ENCODE results near the gene KCNQ5.

Gene KCNQ5

DNA sequence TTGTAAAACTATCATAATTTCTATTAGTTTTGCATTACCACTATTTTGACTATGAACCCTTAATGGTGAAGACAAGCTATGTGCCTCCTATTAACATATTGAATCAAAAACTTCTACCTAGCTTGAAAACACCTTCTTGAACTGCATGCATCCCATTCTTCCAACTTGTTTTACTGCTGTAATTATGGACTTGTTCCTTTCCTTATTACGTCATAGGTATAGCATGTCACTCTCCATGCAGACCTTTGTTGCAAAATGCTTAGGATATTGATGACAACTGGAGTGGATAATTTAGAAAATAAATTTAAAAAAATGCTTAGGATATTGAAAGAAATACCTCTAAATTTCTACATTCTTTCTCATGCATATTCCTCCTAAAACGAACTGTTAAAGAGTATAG is 219.3 kb downstream of the KCNQ5 start:
- no peak overlapping the region for H3K27ac ChIP-seq (ENCODE audit: low read depth, low read length)
- no peak overlapping the region for H3K4me3 ChIP-seq (ENCODE audit: low read length)
- no peaks in the 10 kb centered on the region for H3F3A ChIP-seq (ENCODE audit: control insufficient read depth, insufficient read depth)
- no peaks in the 10 kb centered on the region for H3K27me3 ChIP-seq (ENCODE audit: control insufficient read depth, low read length)
- no peak overlapping the region for H3K4me2 ChIP-seq (ENCODE audit: low read length)
- peaks cover 63% of the 10 kb centered on the region for H3K79me2 ChIP-seq (ENCODE audit: control insufficient read depth, low read length)
- no peaks in the 10 kb centered on the region for H3K9me3 ChIP-seq (ENCODE audit: control insufficient read depth, insufficient read depth, low read length)
- no peaks in the 10 kb centered on the region for H3K36me3 ChIP-seq (ENCODE audit: control insufficient read depth, low read length)
- TF ChIP-seq CTCF (IDR thresholded peaks at IDR 0.05; ENCODE audit: low read depth, low read length, poor library complexity, severe bottlenecking) (no peak), EZH2phosphoT487 (IDR thresholded peaks at IDR 0.05; ENCODE audit: borderline replicate concordance, low read length) (no peak)
- H4K20me1 ChIP-seq (ENCODE audit: control insufficient read depth, insufficient read depth, low read depth, low read length): no peaks in the 10 kb centered on the region
- no peaks in the 10 kb centered on the region for H3K4me1 ChIP-seq (ENCODE audit: control insufficient read depth, low read length)
- H3K9me2 ChIP-seq (replicated peaks; ENCODE audit: control insufficient read depth, low read length): no peaks in the 10 kb centered on the region

DNA sequence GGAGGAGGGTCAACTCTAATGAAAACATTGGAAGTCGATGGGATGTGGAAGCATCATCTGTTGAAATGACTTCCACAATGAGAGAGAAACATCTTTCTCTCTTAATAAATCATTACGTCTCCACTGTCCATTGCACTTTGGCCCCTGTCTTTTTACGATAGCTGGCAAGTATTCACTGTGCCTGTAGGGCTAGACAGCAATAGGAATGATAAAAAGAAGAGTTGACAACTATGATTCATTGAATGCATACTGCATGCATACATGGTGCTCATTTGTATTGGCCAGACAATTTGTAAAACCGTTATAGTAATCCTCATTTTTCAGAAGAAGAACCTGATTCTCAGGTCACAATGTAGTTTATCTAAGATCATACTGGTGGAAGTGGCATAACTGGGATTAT is 220.3 kb downstream of the KCNQ5 start:
- no peak overlapping the region for H3K4me2 ChIP-seq (ENCODE audit: low read length)
- no peak overlapping the region for H3K27ac ChIP-seq (ENCODE audit: low read depth, low read length)
- no peaks in the 10 kb centered on the region for H4K20me1 ChIP-seq (ENCODE audit: control insufficient read depth, insufficient read depth, low read depth, low read length)
- no peaks in the 10 kb centered on the region for H3K9me3 ChIP-seq (ENCODE audit: control insufficient read depth, insufficient read depth, low read length)
- no peaks in the 10 kb centered on the region for H3K9me2 ChIP-seq (replicated peaks; ENCODE audit: control insufficient read depth, low read length)
- TF ChIP-seq CTCF (IDR thresholded peaks at IDR 0.05; ENCODE audit: low read depth, low read length, poor library complexity, severe bottlenecking): no peak
- TF ChIP-seq EZH2phosphoT487 (IDR thresholded peaks at IDR 0.05; ENCODE audit: borderline replicate concordance, low read length): no peak
- no peaks in the 10 kb centered on the region for H3K27me3 ChIP-seq (ENCODE audit: control insufficient read depth, low read length)
- H3F3A ChIP-seq (ENCODE audit: control insufficient read depth, insufficient read depth): no peaks in the 10 kb centered on the region
- H3K36me3 ChIP-seq (ENCODE audit: control insufficient read depth, low read length): no peaks in the 10 kb centered on the region
- H3K4me1 ChIP-seq (ENCODE audit: control insufficient read depth, low read length): no peaks in the 10 kb centered on the region
- H3K79me2 ChIP-seq (ENCODE audit: control insufficient read depth, low read length): peaks cover 64% of the 10 kb centered on the region
- no peak overlapping the region for H3K4me3 ChIP-seq (ENCODE audit: low read length)

DNA sequence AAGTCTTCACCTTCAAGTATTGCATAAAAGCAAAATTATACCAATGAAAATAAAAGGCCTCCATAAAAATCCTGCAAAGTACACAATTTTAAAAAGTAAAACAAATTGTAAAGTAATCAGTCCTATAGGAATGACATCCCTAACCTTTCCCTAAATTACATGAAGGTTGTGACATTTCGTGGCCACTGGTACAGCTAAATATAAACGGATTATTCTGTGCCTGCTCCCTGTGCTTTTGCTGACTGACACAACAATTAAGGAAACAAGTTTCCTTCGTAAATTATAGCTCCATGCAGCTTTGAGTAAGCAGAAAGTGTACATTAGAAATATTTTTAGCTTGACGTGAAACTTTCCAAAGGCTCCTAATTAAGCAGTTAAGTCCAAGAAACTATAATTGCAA is 222.8 kb downstream of the KCNQ5 start:
- Histone ChIP-seq H3K27me3 (ENCODE audit: control insufficient read depth, low read length) (no peaks in the 10 kb centered on the region), H3K9me2 (replicated peaks; ENCODE audit: control insufficient read depth, low read length) (no peaks in the 10 kb centered on the region), H3K9me3 (ENCODE audit: control insufficient read depth, insufficient read depth, low read length) (no peaks in the 10 kb centered on the region), H3K79me2 (ENCODE audit: control insufficient read depth, low read length) (peaks cover 59% of the 10 kb centered on the region), H3F3A (ENCODE audit: control insufficient read depth, insufficient read depth) (no peaks in the 10 kb centered on the region), H3K36me3 (ENCODE audit: control insufficient read depth, low read length) (no peaks in the 10 kb centered on the region), H3K27ac (ENCODE audit: low read depth, low read length) (no peak overlapping the region), H3K4me2 (ENCODE audit: low read length) (no peak overlapping the region), H3K4me1 (ENCODE audit: control insufficient read depth, low read length) (no peaks in the 10 kb centered on the region), H3K4me3 (ENCODE audit: low read length) (no peak overlapping the region), H4K20me1 (ENCODE audit: control insufficient read depth, insufficient read depth, low read depth, low read length) (no peaks in the 10 kb centered on the region)
- TF ChIP-seq EZH2phosphoT487 (IDR thresholded peaks at IDR 0.05; ENCODE audit: borderline replicate concordance, low read length): no peak
- TF ChIP-seq CTCF (IDR thresholded peaks at IDR 0.05; ENCODE audit: low read depth, low read length, poor library complexity, severe bottlenecking): no peak

GRCh38 chr6:72849346-72849745 is 227.5 kb downstream of the KCNQ5 start:
- Histone ChIP-seq H3K27me3 (ENCODE audit: control insufficient read depth, low read length) (no peaks in the 10 kb centered on the region), H3K9me3 (ENCODE audit: control insufficient read depth, insufficient read depth, low read length) (no peaks in the 10 kb centered on the region), H3K79me2 (ENCODE audit: control insufficient read depth, low read length) (peaks cover 36% of the 10 kb centered on the region), H3F3A (ENCODE audit: control insufficient read depth, insufficient read depth) (no peaks in the 10 kb centered on the region), H3K9me2 (replicated peaks; ENCODE audit: control insufficient read depth, low read length) (no peaks in the 10 kb centered on the region), H4K20me1 (ENCODE audit: control insufficient read depth, insufficient read depth, low read depth, low read length) (no peaks in the 10 kb centered on the region), H3K4me1 (ENCODE audit: control insufficient read depth, low read length) (no peaks in the 10 kb centered on the region), H3K4me2 (ENCODE audit: low read length) (no peak overlapping the region), H3K27ac (ENCODE audit: low read depth, low read length) (no peak overlapping the region), H3K4me3 (ENCODE audit: low read length) (no peak overlapping the region), H3K36me3 (ENCODE audit: control insufficient read depth, low read length) (no peaks in the 10 kb centered on the region)
- TF ChIP-seq EZH2phosphoT487 (IDR thresholded peaks at IDR 0.05; ENCODE audit: borderline replicate concordance, low read length): no peak
- TF ChIP-seq CTCF (IDR thresholded peaks at IDR 0.05; ENCODE audit: low read depth, low read length, poor library complexity, severe bottlenecking): no peak

Measured in DOHH2 (cell line).